Smooth muscle cell (in vitro differentiated cells): ENCODE data around the gene CARMIL3. TPM values are rescaled to one million over a fixed set of nuclear protein-coding genes. Genes with fewer than 3 reads are reported as not detected.

Source experiments
- DNase-seq: peaks from one replicate; lab custom pipeline; 2025; ENCODE audit not compliant: unreplicated experiment; lab: John Stamatoyannopoulos, UW
- H2AFZ ChIP-seq: fragments of 200-600 bp; sonication (generic); 2 replicates; pipeline ENCODE4 v1.6.0; 2016; ENCODE audit warnings: antibody characterized with exemption, low read depth, mild to moderate bottlenecking
- H3F3A ChIP-seq: fragments of 200-600 bp; sonication (generic); 2 replicates; pipeline ENCODE4 v1.6.0; 2017; ENCODE audit warnings: antibody characterized with exemption, low read depth
- H3K27ac ChIP-seq: fragments of 200-600 bp; sonication (generic); 2 replicates; pipeline ENCODE4 v1.5.1; 2016; ENCODE audit warnings: low read depth, mild to moderate bottlenecking
- H3K27me3 ChIP-seq: fragments of 200-600 bp; sonication (generic); 2 replicates; pipeline ENCODE4 v1.6.1; 2016; ENCODE audit warnings: low read depth, mild to moderate bottlenecking
- H3K36me3 ChIP-seq: fragments of 200-600 bp; sonication (generic); 2 replicates; pipeline ENCODE4 v1.5.1; 2016; ENCODE audit warnings: low read depth
- H3K4me1 ChIP-seq: fragments of 200-600 bp; sonication (generic); 2 replicates; pipeline ENCODE4 v1.5.1; 2016; ENCODE audit warnings: low read depth
- H3K4me2 ChIP-seq: fragments of 200-600 bp; sonication (generic); 2 replicates; pipeline ENCODE4 v1.6.0; 2016; ENCODE audit warnings: mild to moderate bottlenecking
- H3K4me3 ChIP-seq: fragments of 200-600 bp; sonication (generic); 2 replicates; pipeline ENCODE4 v1.5.1; 2016; ENCODE audit warnings: mild to moderate bottlenecking
- H3K79me2 ChIP-seq: fragments of 200-600 bp; sonication (generic); 2 replicates; pipeline ENCODE4 v1.6.0; 2016; ENCODE audit warnings: low read depth, mild to moderate bottlenecking
- H3K9ac ChIP-seq: fragments of 200-600 bp; sonication (generic); 2 replicates; pipeline ENCODE4 v1.6.0; 2016; ENCODE audit warnings: low read depth
- H3K9me3 ChIP-seq: fragments of 200-600 bp; sonication (generic); replicated peaks from 2 replicates; pipeline ENCODE4 v1.5.1; 2016; ENCODE audit warnings: low read depth
- H4K20me1 ChIP-seq: fragments of 200-600 bp; sonication (generic); 2 replicates; pipeline ENCODE4 v1.6.0; 2016; ENCODE audit warnings: low read depth
- WGBS: methylation state at CpG from one replicate; pipeline ENCODE4 v1.1.7; 2016; ENCODE audit warnings: low lambda C conversion rate; 5-methylcytosine and 5-hydroxymethylcytosine counted together
- polyA plus RNA-seq: library from polyadenylated mRNA; unstranded; fragments of >200 nt; fragmentation: Nextera tagmentation; extraction: Ambion mirVana; gene quantifications from 2 replicates; pipeline ENCODE4 v1.2.1, GENCODE V29; 2016
- total RNA-seq: library from RNA; depleted of rRNA; stranded (reverse); fragments of >200 nt; gene quantifications from 2 replicates; pipeline ENCODE4 v1.2.3, GENCODE V29; 2014
- TF ChIP-seq, protein P1 (sequence below): fragments of 200-600 bp; sonication (generic); IDR thresholded peaks from 2 replicates; pipeline ENCODE4 v1.5.1; 2017; ENCODE audit warnings: borderline replicate concordance, mild to moderate bottlenecking, antibody characterized with exemption; ENCODE audit not compliant: insufficient read depth, poor library complexity, severe bottlenecking

CARMIL3 gene
- total and polyA plus RNA-seq, 2 experiments from 2014 or later, result not detected

- Histone ChIP-seq H3K4me1 (peaks cover 9% of the 10 kb centered on the region), H4K20me1 (no peaks in the 10 kb centered on the region), H3K9ac (no peak overlapping the region), H2AFZ (peak overlapping the region; percentile 38), H3F3A (no peaks in the 10 kb centered on the region), H3K36me3 (no peaks in the 10 kb centered on the region), H3K4me3 (peak overlapping the region; percentile 91), H3K79me2 (peaks cover 15% of the 10 kb centered on the region), H3K27me3 (no peaks in the 10 kb centered on the region), H3K4me2 (peak overlapping the region; percentile 92), H3K9me3 (no peaks in the 10 kb centered on the region), H3K27ac (peak overlapping the region; percentile 22)
- DNase-seq, result no peak
- 80% methylated on average over 19 of the region's 19 CpGs for WGBS
- TF ChIP-seq, protein P1, sequence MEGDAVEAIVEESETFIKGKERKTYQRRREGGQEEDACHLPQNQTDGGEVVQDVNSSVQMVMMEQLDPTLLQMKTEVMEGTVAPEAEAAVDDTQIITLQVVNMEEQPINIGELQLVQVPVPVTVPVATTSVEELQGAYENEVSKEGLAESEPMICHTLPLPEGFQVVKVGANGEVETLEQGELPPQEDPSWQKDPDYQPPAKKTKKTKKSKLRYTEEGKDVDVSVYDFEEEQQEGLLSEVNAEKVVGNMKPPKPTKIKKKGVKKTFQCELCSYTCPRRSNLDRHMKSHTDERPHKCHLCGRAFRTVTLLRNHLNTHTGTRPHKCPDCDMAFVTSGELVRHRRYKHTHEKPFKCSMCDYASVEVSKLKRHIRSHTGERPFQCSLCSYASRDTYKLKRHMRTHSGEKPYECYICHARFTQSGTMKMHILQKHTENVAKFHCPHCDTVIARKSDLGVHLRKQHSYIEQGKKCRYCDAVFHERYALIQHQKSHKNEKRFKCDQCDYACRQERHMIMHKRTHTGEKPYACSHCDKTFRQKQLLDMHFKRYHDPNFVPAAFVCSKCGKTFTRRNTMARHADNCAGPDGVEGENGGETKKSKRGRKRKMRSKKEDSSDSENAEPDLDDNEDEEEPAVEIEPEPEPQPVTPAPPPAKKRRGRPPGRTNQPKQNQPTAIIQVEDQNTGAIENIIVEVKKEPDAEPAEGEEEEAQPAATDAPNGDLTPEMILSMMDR, result no peak
Observed at GRCh38 chr14:24093207-24093900, 41.5 kb downstream of the CARMIL3 start.

DNA sequence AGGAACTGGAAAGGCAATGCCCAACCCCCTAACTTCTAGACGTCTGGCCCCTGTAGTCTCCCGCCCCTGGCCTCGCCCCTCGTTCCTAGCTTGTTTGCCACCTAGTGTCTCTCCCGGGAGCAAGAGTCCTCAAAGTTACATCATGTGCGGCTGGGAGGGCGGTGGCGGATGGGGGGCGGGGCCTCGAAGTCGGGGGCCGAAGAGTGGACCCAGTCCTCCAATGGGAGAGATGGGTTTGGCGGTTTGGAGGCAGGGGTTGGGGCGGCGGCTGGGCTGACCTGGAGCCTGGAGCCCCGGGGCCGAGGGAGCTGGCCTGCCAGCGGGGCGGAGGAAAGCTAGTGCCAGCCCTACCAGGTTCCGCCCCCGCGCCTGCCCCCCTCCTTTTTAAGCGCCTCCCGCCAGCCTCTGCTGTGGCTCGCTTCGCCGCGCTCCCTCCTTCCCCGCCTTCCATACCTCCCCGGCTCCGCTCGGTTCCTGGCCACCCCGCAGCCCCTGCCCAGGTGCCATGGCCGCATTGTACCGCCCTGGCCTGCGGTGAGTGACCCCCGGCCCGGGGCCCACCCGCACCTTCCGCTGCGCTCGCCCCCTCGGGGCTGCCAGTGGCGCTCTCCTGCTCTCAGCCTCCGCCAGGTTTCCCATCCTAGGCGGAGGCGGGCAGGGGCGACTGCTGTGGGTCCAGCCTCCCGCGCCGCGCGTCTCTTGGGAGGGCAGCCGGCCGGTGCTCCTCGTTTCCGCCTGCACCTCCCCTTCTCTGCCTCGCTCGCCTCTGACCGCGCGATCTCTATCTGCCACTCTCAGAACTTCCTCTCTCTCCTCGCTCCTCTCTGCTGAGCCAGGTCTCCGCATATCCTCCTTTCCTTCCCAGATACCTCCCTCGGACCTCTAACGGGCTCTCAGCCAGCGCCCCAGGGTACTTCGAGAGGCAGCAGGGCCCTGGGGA, 42.4 kb downstream of the CARMIL3 start, which contains the start of gene PCK2:
TSS of gene PCK2 (plus strand) at position 411 of the 940 bp plus-strand sequence. CDS start at position 506, 95 bp downstream.
- Histone ChIP-seq H3K27me3 (no peaks in the 10 kb centered on the region), H4K20me1 (no peaks in the 10 kb centered on the region), H3K36me3 (no peaks in the 10 kb centered on the region), H3F3A (no peaks in the 10 kb centered on the region), H2AFZ (peak within 1 kb of the TSS; percentile 42), H3K79me2 (peaks cover 15% of the 10 kb centered on the region), H3K27ac (peak within 1 kb of the TSS; percentile 73), H3K4me3 (peak within 1 kb of the TSS; percentile 91), H3K4me2 (peak within 1 kb of the TSS; percentile 92), H3K9me3 (no peaks in the 10 kb centered on the region), H3K9ac (peak within 1 kb of the TSS; percentile 75), H3K4me1 (peaks cover 9% of the 10 kb centered on the region)
- TF ChIP-seq, protein P1, result peak; percentile 4
- DNase-seq, result peak; percentile 86
- WGBS, result under 1% methylated on average over 42 of the region's 68 CpGs

GRCh38 chr14:24094841-24095270, 43.0 kb downstream of the CARMIL3 start:
- Histone ChIP-seq H3F3A (no peaks in the 10 kb centered on the region), H3K9ac (peak overlapping the region; percentile 75), H3K36me3 (no peaks in the 10 kb centered on the region), H3K79me2 (peaks cover 15% of the 10 kb centered on the region), H4K20me1 (no peaks in the 10 kb centered on the region), H2AFZ (peak overlapping the region; percentile 42), H3K4me1 (peaks cover 9% of the 10 kb centered on the region), H3K4me3 (peak overlapping the region; percentile 91), H3K4me2 (peak overlapping the region; percentile 92), H3K9me3 (no peaks in the 10 kb centered on the region), H3K27ac (peak overlapping the region; percentile 73), H3K27me3 (no peaks in the 10 kb centered on the region)
- TF ChIP-seq, protein P1, result no peak
- WGBS, result 5% methylated on average over 14 of the region's 14 CpGs
- DNase-seq, result no peak
